HG02981 (cell line): ENCODE data around the gene CCDC120.
A peak's percentile ranks its signal among the peaks of the same experiment; 100 is the strongest.

Source experiments
- ATAC-seq: cut with Tn5 transposase; IDR thresholded peaks from one replicate; pipeline ENCODE4 v1.9.1; 2021; ENCODE audit warnings: mild to moderate bottlenecking, moderate library complexity; ENCODE audit not compliant: unreplicated experiment

Gene CCDC120, protein sequence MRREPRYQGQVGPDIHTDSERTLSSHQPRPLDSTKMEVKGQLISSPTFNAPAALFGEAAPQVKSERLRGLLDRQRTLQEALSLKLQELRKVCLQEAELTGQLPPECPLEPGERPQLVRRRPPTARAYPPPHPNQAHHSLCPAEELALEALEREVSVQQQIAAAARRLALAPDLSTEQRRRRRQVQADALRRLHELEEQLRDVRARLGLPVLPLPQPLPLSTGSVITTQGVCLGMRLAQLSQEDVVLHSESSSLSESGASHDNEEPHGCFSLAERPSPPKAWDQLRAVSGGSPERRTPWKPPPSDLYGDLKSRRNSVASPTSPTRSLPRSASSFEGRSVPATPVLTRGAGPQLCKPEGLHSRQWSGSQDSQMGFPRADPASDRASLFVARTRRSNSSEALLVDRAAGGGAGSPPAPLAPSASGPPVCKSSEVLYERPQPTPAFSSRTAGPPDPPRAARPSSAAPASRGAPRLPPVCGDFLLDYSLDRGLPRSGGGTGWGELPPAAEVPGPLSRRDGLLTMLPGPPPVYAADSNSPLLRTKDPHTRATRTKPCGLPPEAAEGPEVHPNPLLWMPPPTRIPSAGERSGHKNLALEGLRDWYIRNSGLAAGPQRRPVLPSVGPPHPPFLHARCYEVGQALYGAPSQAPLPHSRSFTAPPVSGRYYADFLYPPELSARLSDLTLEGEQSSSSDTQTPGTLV

DNA sequence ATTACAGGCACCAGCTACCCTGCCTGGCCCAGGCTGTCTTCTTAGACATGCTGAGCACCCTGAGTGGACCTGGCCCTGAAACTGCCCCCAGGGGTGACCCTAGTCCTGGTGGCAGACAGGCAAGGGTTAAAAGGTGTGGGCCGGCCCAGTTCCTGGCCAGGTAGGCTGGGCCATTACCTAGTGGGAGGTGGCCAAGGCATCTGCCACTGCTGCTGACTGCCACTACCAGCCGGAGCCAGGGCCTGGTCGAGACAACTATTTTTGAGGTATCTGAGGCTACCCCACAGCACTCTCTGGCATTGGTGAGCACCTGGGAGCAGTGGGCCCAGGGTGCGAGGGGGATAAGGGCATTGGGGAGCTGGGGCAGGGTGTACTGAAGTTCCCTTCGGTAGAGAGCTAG lies at the start of gene CCDC120:
CCDC120 (plus strand) TSS at position 206 of the 400 bp plus-strand sequence. CDS start 3,043 bp downstream, outside the sequence.
- no peak for ATAC-seq

DNA sequence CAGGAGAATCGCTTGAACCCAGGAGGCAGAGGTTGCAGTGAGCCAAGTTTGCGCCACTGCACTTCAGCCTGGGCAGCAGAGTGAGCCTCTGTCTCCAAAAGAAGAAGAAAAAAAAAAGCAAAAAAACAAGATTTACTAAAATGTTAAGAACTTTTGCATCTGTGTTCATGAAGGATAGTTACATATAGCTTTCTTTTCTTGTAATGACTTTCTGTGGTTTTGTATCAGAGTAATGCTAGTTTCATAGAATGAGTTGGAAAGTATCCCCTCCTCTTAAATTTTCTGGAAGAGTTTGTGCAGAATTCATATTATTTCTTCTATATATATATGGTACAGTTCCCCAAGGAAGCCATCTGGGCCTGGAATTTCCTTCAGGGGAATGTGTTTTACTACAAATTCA lies 39.7 kb upstream of the CCDC120 start:
- ATAC-seq = no peak

DNA sequence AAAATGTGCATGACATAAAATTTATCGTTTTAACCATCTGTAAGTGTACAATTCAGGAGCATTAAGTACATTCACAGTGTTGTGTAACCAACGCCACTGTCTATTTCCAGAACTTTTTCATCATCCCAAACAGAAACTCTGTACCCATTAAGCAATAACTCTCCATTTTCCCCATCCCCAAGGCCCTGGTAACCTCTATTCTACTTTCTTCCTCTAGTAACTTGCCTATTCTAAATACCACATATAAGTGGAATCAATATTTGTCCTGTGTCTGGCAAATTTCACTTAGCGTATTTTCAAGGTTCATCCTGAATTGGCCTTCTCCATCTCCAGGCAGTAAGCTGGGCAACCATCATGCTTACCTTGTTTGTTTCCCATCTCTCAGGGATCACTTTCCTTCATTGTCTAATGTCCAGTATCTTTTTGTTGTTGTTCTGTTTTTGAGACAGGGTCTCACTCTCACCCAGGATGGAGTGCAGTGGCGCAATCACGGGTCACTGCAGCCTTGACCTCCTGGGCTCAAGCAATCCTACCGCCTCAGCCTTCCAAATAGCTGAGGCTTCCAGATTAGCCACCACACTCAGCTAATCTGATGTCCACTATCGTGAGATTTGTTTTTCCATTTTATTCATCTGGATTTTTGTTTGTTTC lies 39.1 kb upstream of the CCDC120 start:
- no peak for ATAC-seq

DNA sequence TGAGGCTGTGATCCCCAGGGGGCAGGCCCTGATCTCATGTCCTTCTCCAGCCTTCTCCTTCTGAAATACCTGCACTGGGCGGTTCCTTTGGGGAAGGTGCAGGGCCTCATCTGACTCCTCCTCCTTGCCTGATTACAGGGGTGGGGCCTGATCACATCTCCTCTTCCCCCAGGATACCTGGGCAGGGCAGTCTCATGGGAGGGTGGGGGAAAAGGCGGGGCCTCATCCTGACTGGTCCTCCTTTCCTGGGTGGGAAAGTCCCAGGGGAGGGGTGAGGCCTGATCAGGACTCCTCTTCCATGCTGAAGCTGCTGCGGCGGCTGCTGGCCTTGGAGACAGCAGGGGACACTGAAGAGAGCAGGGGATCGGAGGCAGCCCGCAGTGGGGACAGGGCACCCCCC lies 28.9 kb upstream of the CCDC120 start:
- ATAC-seq = no peak

DNA sequence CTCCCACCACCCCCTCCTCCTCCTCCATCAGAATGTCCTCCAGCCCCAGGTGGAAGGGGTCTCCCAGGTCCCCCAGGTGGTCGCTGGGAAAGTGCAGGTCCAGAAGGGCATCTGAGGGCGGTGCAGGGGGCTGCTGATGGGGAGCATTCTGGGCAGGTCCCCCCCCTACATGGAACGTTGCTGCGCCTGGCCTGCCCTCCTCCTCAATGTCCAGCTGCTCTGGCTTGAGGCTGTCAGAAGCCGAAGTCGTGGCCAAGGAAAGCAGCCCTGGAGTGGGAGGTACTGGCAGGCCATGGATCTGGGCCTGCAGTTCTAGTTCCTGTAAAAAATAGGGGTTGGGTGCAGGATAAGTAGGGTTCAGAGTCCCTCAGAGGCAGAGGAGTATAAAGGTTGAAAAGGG lies 28.5 kb upstream of the CCDC120 start:
- ATAC-seq = no peak

DNA sequence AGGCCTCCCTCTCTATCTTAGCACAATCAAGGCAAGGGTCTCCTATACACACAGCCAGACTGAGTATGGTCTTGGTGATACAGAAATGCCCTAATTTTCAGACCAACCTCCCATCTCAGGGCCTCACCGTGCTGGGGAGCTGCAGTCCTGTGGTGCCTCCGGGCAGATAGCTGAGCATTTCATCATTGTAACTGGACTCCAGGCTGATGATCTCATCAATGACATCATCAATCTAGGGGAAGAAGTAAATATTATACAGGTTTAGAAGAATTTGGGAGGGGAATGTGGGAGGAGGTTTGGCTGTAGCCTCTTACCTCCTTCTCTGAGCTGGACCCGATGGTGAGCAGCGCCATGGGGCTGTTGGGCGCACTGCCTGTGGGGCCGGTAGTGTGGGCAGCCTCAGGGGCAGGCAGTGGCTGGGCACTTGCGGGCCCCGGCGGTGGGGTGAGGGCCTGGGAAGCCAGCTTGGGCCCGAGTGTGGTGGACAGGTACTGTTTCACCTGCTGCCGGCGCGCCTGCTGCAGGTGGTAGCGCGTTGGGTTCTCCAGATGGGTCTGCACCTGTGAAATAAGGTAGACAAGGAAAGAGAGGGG lies 20.8 kb upstream of the CCDC120 start:
- ATAC-seq = no peak

DNA sequence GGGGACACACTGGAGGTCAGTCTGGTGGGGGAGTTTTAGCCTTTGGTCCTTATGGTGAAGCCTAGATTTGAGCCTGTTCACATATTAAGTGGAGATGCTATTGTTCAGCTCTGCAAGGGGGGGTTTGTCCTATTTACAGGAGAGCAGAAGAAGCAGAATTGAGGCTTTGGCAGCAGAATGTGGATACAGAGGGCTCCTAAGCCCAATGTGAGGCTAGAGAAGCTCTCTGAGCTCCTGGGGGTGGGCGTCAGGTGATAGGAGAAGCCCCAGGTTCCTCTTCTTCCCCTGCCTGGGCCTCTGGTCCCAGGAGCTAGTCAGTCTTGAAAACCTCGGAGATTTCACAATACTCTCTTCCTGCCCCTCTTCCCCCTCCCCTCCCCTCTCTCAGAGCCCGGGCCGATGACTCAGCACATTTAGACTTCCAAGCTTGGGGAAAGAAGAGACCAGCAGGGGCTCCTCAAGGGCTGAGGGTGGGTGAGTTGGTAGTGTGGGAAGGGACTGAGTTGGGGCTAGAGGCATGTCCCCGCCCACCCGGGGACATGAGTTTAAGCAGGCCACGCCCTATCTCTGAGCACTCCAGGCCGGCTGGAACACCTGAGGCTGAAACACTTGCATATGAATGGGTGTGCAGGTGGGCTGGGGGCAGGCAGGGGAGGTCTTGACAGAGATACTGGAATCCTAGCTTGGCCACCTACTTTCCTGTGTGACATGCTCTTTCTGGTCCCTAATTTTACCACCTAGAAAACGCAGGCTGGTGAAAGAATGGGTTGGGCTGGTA lies 19.0 kb upstream of the CCDC120 start:
- no peak for ATAC-seq

DNA sequence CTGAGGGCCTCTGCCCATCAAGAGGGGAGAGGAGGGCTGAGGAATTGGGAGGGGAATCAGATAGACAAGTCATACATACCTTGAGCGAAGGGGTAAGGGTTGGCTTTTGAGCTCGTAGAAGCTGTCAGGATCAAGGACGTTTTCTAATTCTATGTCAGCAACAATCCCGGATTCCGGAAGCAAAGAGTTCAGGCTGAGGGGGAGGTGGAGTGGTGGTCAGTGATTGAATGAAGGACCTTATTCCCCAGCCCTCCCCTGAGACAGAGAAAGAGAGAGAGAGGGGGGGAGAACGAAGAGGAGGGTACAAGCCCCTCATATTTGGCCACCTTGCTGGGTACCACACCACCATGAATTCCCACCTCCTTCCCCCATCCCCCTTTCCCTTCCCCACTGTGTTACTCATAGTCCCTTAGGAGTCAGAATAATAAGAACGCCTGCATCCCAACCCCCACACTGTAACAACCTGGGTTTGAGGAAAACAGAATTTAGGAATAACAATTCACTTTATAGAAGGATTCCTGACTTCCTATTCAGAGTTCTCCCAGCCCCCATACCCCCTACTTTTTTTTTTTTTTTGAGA lies 18.3 kb upstream of the CCDC120 start:
- ATAC-seq = no peak

DNA sequence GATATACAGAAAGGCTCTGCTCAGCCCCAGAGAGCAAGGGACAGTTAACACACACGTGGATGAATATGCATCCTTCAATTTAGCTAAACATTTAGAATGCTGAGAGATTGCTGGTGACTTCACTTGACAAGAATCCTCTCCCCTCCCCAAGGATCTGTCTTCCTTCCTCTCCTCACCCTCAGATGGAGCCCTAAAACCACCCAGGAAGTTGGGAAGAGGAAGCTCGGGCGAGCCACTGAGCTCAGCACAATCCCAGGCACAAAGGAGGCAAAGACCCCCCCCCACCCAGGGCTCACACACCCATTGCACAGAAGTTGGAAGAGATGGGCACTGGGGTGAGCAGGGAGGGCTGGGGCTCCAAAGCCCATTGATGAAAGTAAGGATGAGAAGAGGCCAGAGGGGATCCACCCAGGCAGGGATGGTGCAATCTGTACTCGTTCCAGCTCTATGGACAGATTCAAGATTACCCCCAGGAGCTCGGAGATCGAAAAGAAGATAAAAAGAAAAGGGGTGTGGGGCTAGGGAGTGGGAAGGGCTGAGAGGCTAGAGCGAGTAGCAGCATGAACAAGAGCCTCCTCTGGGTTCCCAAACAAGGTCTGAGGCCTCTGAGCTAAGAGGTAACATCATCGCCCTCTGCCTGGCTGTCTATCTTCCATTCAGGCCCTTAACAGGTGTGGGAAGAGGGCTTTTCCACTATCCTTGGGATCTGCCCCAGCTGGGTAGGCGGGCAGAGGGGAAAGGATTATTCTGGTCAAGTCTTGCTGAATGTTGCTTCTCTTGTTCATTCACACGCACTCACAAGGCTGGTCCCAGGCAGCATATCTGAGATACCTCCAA lies 16.8 kb upstream of the CCDC120 start:
- no peak for ATAC-seq

DNA sequence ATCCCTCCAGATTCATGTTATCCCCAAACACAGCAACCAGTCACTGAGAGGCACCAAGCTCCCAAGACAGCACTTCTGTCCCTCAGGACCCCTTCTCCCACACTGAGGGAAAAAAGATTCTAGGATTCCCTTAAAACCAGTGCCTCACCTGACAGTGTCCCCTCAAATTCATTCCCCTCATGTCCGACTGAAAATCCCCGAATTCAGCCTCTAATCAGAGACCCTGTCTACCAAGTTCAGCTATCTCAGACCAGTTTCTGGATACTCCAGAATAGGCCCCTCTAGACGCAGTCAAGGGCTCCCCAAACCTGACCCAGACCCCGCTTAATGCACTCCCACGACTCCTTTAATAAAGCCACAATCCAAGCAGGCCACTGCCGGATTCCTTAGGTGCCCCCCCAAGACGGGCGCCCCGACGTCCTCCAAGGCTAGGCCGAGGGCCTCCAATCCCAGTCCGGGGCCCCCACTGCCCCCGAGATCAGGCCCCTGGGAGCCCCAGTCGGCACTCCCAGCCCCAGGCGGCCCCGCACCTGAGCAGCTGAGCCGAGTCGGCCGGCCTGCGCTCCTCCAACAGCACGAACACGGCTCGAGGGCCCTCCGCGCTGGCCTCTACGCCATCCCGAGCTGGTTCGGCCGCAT lies 16.1 kb upstream of the CCDC120 start:
- ATAC-seq = no peak

DNA sequence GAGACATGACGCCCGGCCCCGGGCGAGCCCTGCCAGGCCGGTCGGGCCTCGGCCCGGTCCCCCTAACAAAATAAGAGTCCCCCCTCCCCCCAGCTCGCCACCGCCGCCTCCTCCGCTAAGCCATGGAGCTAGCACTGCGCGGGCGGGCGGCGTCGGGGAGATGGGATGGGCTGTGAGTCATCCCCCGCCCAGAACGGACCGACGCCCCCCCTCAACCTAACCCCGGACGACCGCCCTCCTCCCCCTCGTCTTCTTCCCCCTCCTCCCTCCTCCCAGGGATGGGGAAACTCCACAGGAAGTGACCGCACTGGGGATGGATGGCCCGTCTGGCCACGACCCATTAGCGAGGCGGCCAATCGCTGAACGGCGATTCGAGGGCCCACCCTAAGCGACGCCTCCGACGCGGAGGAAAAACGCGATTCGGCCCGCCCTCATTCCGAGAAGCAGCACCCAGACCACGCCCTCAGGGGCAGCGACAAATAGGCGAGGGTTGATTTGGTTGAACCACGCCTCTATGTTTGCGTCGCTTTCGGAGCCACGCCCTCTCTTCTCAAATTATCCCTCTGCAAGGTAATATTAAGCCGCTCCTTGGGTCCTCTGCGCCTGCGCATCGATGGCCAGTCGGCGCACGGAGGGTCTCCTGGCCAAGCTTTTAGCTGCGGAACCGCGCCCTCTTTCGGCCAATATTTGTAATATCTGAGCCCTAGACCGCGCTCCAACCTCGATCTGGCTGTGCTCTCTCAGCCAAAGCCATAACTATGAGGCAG lies 15.4 kb upstream of the CCDC120 start, which contains the start of gene TFE3:
TFE3 (minus strand) TSS at position 138 of the 767 bp plus-strand sequence; CDS start at position 7, 131 bp downstream.
- ATAC-seq = peak; percentile 84

DNA sequence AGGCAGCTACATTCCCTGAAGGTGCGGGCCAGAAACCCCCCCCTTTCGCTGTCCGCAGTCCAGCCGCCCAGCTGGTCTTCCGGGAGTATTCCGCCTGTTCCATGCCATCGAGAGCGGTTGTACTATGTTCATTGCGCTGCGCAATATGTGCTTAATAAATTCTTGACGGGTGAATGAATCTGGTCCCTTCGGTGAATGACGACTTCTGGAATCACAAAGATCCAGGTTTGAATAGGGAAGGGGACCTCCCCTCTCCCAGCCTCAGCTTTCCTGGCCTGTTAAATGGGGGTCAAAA lies 14.9 kb upstream of the CCDC120 start:
- no peak for ATAC-seq

DNA sequence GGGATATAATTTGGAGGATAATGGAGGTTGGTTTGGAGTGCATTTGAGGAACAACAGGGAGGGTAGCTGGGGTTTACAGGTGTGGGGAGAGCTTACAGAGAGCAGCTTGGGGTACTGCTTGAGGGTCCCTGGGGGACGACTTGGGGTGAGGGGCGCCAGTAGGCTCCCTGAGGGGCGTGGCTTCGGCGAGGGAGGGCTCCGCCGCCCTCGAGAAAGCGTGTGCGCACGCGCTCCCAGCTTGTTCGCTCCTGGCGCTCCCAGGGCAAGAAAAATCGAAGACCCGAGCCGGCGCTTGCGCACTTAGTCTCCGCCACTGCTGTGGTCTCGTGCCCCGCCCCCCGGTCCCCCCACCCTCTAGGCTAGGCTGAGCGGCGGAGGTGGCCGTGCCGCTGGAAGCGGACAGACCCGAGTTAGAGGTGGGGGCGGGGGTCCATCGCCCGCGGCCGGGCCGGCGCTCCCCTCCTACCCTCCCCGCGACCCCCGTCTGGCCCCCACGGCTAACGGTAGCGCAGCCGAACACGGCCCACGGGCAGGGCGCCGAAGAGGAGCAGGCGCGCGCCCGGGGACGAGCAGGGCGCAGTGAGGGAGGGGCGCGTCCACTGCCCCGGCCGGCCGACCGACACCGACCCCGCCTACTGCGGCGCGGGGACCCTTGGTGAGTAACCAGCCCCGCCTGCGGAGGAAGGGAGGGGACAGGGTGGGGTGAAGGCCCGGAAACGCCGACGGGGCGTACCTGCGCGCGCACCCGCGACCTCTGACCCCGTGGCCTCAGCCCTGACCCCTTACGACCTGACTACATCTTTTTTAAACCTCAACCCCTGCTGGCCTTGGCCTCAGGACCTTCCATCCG lies 5.4 kb upstream of the CCDC120 start:
- ATAC-seq = no peak

DNA sequence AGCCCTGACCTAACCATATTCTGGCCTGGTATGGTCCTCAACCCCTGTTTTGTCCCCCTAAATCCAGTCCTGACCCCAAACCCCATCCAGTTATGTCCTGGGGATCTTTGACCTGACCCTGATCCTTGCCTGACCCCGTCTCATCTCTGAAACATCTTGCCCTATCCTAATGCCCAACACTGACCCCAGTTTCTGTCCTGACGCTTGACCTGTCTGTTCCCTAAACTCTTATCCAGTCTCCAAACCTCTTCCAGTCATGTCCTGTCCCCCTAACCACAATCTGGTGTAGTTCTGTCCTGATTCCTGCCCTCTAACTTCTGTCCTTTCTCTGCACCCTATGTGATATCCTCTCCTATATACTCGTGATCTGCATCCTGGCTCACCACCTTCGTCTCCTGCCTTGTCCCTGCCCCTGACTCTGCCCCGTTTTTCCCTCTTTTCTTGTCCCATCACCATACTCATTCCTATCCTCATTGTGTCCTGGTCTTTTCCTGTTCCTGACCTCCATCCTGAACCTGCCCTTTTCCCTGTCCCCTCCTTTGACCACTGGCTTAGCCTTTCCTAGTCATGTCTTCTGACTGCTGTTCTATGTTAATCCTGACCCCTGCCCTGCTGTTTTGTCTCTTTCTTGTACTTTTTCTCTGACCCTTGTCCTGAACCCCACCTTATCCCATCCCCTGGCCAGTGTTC lies 4.6 kb upstream of the CCDC120 start:
- ATAC-seq = no peak

DNA sequence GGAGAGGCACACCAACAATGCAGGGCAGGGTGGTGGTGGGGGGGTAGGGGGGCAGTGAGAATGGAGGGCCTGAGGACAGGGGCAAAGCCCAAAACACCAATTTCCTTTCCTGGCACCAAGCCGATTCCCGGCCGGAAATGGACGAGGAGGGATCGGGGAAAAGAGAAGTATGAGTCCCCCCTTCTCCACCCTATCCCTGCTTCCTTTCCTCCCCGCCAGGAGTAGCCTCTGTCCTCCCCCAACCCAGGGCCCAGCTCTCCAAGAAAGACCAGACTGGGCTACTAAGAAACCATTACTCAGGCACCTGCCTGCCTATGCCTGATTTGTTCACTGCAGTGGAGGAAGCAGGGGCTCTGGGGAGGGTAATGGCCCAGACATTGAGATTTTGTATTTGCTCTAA lies 402 bp downstream of the CCDC120 start:
- no peak for ATAC-seq

DNA sequence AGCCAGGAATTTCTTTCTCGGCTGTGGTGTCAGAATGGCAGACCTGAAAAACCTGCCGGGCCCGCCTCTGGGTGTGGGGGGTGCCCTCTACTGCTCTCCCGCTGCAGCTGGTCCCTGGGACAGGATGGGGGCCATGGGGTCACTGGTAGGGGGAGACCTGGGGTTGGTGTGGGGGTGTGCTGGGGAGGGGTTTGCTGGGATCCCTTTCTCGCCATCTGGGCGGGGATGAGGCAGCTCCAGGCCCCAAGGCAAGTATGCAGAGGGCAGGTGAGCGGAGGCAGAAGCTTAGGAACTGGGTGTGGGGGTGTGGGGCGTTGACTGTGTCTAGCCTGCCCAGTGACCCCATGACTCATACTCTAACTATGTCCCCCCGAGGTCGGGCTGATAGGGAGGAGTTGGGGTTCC lies 884 bp downstream of the CCDC120 start:
- ATAC-seq = no peak

DNA sequence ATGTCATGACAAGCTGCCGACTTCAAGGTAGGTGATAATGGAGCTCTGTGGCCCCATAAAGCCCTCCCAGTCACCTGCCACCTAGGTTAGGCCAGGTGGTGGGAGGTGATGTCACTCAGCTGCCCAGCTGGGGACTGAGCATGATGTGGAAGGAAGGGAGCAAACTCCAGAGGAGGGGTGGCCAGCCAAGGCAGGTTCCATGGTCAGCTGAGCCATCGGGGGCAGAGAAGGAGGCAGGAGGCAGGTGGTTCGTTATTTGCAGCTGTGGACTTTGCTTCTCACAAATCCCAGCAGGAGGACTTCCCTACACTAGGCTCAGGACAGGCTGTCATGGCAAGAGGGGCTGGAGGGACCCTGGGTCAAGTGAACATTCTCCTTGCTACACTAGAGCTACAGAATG lies 2.1 kb downstream of the CCDC120 start:
- ATAC-seq = no peak
